Colon (tissue), 2 donors: ENCODE data around the gene SLC7A9.

Experiments used
- FAIRE-seq: peaks from 2 replicates; lab custom pipeline; 2012; peaks lifted over from hg19 to GRCh38; lab: Jason Lieb, UNC
- donor health status: control.
- donor health status: control.

The SLC7A9 gene

GRCh38 chr19:32869369-32869965 is at the start of gene SLC7A9:
Gene SLC7A9 (minus strand): TSS chr19:32869767. CDS start chr19:32868534, 1,233 bp downstream.
- no peak for FAIRE-seq

GRCh38 chr19:32919365-32919764 is 49.8 kb upstream of the SLC7A9 start:
- no peak for FAIRE-seq

GRCh38 chr19:32917616-32917996 is 48.0 kb upstream of the SLC7A9 start:
- no peak for FAIRE-seq

- FAIRE-seq = no peak
Measured at GRCh38 chr19:32916969-32917615, 47.5 kb upstream of the SLC7A9 start.

GRCh38 chr19:32914879-32915660 is 45.5 kb upstream of the SLC7A9 start:
- FAIRE-seq = no peak

GRCh38 chr19:32911467-32911866 is 41.9 kb upstream of the SLC7A9 start:
- FAIRE-seq = no peak

- FAIRE-seq = no peak
Measured at GRCh38 chr19:32910874-32911273, 41.3 kb upstream of the SLC7A9 start.

- FAIRE-seq = no peak
Measured at GRCh38 chr19:32910094-32910493, 40.5 kb upstream of the SLC7A9 start.

GRCh38 chr19:32909257-32909656 is 39.7 kb upstream of the SLC7A9 start:
- no peak for FAIRE-seq

GRCh38 chr19:32908641-32909190 is 39.1 kb upstream of the SLC7A9 start:
- FAIRE-seq = no peak

- FAIRE-seq = no peak
Measured at GRCh38 chr19:32902448-32902847, 32.9 kb upstream of the SLC7A9 start.

GRCh38 chr19:32901504-32902161 is 32.1 kb upstream of the SLC7A9 start:
- no peak for FAIRE-seq

GRCh38 chr19:32896516-32897214 is 27.1 kb upstream of the SLC7A9 start:
- FAIRE-seq = no peak

- no peak for FAIRE-seq
Measured at GRCh38 chr19:32895384-32895783, 25.8 kb upstream of the SLC7A9 start.

GRCh38 chr19:32891609-32892008 is 22.0 kb upstream of the SLC7A9 start:
- no peak for FAIRE-seq

GRCh38 chr19:32890841-32891240 is 21.3 kb upstream of the SLC7A9 start:
- FAIRE-seq = no peak

- FAIRE-seq = no peak
Measured at GRCh38 chr19:32890326-32890725, 20.8 kb upstream of the SLC7A9 start.

GRCh38 chr19:32889137-32889934 is 19.8 kb upstream of the SLC7A9 start:
- FAIRE-seq = no peak

GRCh38 chr19:32887572-32888215 is 18.1 kb upstream of the SLC7A9 start:
- FAIRE-seq = no peak

- no peak for FAIRE-seq
Measured at GRCh38 chr19:32886241-32886640, 16.7 kb upstream of the SLC7A9 start.
